ENCODE measurements around the gene TPH2. TPM values are rescaled to one million over a fixed set of nuclear protein-coding genes. Genes with fewer than 3 reads are reported as not detected.

TPH2 gene
- total RNA-seq, 3 donors from 2014 or later, result 0.13 TPM; not detected in 2

- peaks cover 4% of the 10 kb centered on the region for H3K9me3 ChIP-seq
- no peak for ATAC-seq
- no peak overlapping the region for H3K4me3 ChIP-seq
- H3K36me3 ChIP-seq (ENCODE audit: low read depth), result no peaks in the 10 kb centered on the region
- no peak for DNase-seq
- intact Hi-C loops (cut with DNase I, micrococcal nuclease), result no loop called here
- no peak for TF ChIP-seq CTCF (IDR thresholded peaks at IDR 0.05)
- H3K4me1 ChIP-seq (ENCODE audit: low read depth), result no peaks in the 10 kb centered on the region
Measured at GRCh38 chr12:72071030-72071429, 132.4 kb downstream of the TPH2 start.

- TF ChIP-seq CTCF (IDR thresholded peaks at IDR 0.05), result no peak
- peaks cover 4% of the 10 kb centered on the region for H3K9me3 ChIP-seq
- H3K4me1 ChIP-seq (ENCODE audit: low read depth), result no peaks in the 10 kb centered on the region
- DNase-seq (no peak), ATAC-seq (no peak)
- no peak overlapping the region for H3K4me3 ChIP-seq
- intact Hi-C loops (cut with DNase I, micrococcal nuclease), result no loop called here
- no peaks in the 10 kb centered on the region for H3K36me3 ChIP-seq (ENCODE audit: low read depth)
Measured at GRCh38 chr12:72072592-72073212, 134.1 kb downstream of the TPH2 start.

GRCh38 chr12:72074065-72074464 lies 135.4 kb downstream of the TPH2 start:
- Histone ChIP-seq H3K4me3 (no peak overlapping the region), H3K4me1 (ENCODE audit: low read depth) (no peaks in the 10 kb centered on the region), H3K36me3 (ENCODE audit: low read depth) (no peaks in the 10 kb centered on the region), H3K9me3 (peaks cover 4% of the 10 kb centered on the region)
- ATAC-seq (no peak), DNase-seq (no peak)
- TF ChIP-seq CTCF (IDR thresholded peaks at IDR 0.05), result no peak
- intact Hi-C loops (cut with DNase I, micrococcal nuclease), result no loop called here

- no peak for TF ChIP-seq CTCF (IDR thresholded peaks at IDR 0.05)
- DNase-seq (no peak), ATAC-seq (no peak)
- intact Hi-C loops (cut with DNase I, micrococcal nuclease), result no loop called here
- Histone ChIP-seq H3K4me1 (ENCODE audit: low read depth) (no peaks in the 10 kb centered on the region), H3K36me3 (ENCODE audit: low read depth) (no peaks in the 10 kb centered on the region), H3K4me3 (no peak overlapping the region), H3K9me3 (peaks cover 4% of the 10 kb centered on the region)
Measured at GRCh38 chr12:72074956-72075355, 136.3 kb downstream of the TPH2 start.

GRCh38 chr12:72075401-72075800 lies 136.8 kb downstream of the TPH2 start:
- TF ChIP-seq CTCF (IDR thresholded peaks at IDR 0.05), result no peak
- Histone ChIP-seq H3K4me1 (ENCODE audit: low read depth) (no peaks in the 10 kb centered on the region), H3K36me3 (ENCODE audit: low read depth) (no peaks in the 10 kb centered on the region), H3K9me3 (peaks cover 4% of the 10 kb centered on the region), H3K4me3 (no peak overlapping the region)
- DNase-seq (no peak), ATAC-seq (no peak)
- intact Hi-C loops (cut with DNase I, micrococcal nuclease), result no loop called here

Data from mucosa of descending colon (tissue), 3 donors.